ENCODE results near the gene CIROP. TPM values are rescaled to one million over a fixed set of nuclear protein-coding genes. Genes with fewer than 3 reads are reported as not detected.

The CIROP gene, protein sequence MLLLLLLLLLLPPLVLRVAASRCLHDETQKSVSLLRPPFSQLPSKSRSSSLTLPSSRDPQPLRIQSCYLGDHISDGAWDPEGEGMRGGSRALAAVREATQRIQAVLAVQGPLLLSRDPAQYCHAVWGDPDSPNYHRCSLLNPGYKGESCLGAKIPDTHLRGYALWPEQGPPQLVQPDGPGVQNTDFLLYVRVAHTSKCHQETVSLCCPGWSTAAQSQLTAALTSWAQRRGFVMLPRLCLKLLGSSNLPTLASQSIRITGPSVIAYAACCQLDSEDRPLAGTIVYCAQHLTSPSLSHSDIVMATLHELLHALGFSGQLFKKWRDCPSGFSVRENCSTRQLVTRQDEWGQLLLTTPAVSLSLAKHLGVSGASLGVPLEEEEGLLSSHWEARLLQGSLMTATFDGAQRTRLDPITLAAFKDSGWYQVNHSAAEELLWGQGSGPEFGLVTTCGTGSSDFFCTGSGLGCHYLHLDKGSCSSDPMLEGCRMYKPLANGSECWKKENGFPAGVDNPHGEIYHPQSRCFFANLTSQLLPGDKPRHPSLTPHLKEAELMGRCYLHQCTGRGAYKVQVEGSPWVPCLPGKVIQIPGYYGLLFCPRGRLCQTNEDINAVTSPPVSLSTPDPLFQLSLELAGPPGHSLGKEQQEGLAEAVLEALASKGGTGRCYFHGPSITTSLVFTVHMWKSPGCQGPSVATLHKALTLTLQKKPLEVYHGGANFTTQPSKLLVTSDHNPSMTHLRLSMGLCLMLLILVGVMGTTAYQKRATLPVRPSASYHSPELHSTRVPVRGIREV
- not detected for polyA plus RNA-seq (2012; ENCODE audit: low read depth, missing spikeins)

DNA sequence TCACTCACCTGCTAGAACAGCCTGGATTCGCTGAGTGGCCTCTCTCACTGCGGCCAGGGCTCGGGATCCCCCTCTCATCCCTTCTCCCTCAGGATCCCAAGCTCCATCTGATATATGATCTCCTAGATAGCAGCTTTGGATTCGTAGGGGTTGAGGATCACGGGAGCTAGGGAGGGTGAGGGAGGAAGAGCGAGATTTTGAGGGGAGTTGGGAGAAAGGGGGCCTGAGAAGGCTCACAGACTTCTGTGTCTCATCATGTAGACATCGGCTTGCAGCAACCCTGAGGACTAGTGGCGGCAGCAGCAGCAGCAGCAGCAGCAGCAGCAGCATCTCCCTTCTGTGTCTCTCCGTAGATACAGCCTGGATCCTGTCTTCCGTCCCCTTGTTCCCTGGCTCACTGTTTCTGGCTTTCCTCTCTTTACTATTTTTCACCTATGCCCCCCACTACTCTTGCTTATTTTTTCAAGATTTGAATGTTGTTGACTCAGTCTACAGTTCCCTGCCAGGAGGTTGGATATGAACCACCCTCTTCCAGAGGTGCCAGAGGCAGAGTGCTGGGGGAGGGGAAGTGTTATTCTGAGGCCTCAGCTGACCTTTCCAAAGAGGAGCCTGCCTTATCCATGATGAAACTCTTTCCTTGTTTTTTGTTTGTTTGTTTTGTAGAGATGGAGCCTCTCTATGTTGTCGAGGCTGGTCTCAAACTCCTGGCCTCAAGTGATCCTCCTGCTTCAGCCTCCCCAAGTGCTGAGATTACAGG, at the start of gene CIROP:
Gene CIROP, minus strand, starts transcription at position 399 of the 757 bp plus-strand sequence. Its CDS starts 69 bp downstream, at position 330.
- no peak for FAIRE-seq
- TF ChIP-seq POU2F2 (IDR thresholded peaks at IDR 0.05; ENCODE audit: low read depth, low read length) (no peak), PAX5 (IDR thresholded peaks at IDR 0.05; ENCODE audit: insufficient read depth, low read length, severe bottlenecking) (no peak), SPI1 (IDR thresholded peaks at IDR 0.05; ENCODE audit: low read depth, low read length) (no peak), TAF1 (IDR thresholded peaks at IDR 0.05; ENCODE audit: low read depth, low read length) (no peak), POLR2A (IDR thresholded peaks at IDR 0.05; ENCODE audit: low read depth, low read length) (no peak)

DNA sequence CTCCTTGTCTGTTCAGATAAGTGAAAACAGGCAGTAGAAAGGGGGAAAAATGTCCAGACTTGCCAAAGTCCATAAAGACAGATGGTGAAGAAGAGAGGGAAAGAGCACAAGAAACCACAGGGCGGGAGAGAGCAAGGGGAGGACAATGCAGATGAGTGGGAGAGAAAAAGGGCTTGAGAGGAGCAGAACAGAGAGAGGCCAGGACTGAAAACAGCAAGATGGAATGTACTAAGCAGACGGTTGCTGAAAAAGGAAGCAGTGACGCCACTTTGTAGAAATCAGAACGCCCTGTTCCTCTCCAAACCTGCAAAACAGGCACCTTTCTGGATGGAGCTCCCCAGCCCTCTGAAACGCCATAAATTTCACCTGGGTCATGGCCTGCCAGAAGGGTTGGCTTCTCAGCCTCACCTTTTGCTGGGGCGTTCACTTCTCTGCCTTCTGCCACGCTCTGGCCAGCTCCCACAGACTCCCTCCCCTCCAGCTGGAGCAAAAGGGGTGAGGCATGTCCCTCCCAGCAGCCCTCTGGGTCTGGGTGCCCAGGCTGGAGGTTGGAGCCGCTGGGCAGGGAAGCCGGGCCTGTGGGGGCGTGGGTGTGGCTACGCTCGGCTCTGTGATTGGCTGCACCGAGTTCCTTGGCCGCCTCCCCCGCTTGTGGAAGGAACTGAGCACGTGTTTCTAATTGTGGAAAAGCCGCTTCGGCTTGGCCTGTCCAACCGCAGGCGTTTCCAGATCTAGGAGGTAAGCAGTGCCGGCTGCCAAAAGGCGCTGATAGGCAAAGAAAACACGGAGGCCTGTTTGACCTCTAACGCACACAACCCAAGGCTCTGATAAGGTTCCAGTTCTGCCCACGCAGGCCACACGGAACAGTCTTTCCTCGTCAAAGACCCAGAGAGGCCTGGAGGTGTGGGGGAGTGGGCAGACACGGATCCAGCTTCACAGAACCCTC, 49.3 kb upstream of the CIROP start:
- FAIRE-seq: no peak
- DNase-seq (ENCODE audit: insufficient read length, low spot score): no peak
- TF ChIP-seq POLR2A (IDR thresholded peaks at IDR 0.05; ENCODE audit: low read depth, low read length) (no peak), POU2F2 (IDR thresholded peaks at IDR 0.05; ENCODE audit: low read depth, low read length) (no peak), TAF1 (IDR thresholded peaks at IDR 0.05; ENCODE audit: low read depth, low read length) (no peak), SPI1 (IDR thresholded peaks at IDR 0.05; ENCODE audit: low read depth, low read length) (no peak), PAX5 (IDR thresholded peaks at IDR 0.05; ENCODE audit: insufficient read depth, low read length, severe bottlenecking) (no peak), POLR2AphosphoS5 (IDR thresholded peaks at IDR 0.05; ENCODE audit: low read depth, low read length) (no peak)

More for the DNA sequence above, at the start of gene CIROP:
- DNase-seq (ENCODE audit: insufficient read length, low spot score): no peak

DNA sequence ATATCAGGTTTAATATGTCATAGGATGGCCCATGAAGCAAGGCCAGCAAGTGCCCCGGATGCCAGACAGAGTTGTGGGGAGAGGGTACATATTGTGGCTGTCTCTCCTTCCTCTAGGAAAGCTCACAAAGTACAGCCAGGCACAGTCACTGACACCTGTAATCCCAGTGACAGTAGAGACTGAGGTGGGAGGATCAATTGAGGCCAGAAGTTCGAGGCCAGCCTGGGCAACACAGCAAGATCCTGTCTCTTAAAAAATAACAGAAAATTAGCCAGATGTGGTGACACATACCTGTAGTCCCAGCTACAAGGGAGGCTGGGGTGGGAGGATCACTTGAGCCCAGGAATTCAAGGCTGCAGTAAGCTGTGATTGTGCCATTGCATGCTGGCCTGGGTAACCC, 46.6 kb upstream of the CIROP start:
- TF ChIP-seq TAF1 (IDR thresholded peaks at IDR 0.05; ENCODE audit: low read depth, low read length) (no peak), POU2F2 (IDR thresholded peaks at IDR 0.05; ENCODE audit: low read depth, low read length) (no peak), PAX5 (IDR thresholded peaks at IDR 0.05; ENCODE audit: insufficient read depth, low read length, severe bottlenecking) (no peak), POLR2A (IDR thresholded peaks at IDR 0.05; ENCODE audit: low read depth, low read length) (no peak), POLR2AphosphoS5 (IDR thresholded peaks at IDR 0.05; ENCODE audit: low read depth, low read length) (no peak), SPI1 (IDR thresholded peaks at IDR 0.05; ENCODE audit: low read depth, low read length) (no peak)
- FAIRE-seq: no peak
- no peak for DNase-seq (ENCODE audit: insufficient read length, low spot score)

DNA sequence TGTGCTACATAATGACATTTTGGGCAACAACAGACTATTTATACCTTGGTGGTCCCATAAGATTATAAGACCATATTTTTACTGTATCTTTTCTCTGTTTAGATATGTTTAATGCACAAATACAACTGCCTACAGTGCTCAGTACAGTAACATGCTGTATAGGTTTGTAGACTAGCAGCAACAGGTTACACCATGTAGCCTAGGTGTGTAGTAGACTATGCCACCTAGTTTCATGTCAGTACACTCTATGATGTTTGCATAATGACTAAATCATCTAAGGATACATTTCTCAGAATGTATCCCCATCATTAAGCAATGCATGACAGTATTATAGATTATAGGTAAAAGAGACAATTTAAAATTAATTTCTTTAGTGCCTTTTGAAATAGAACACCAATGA, 45.0 kb upstream of the CIROP start:
- DNase-seq (ENCODE audit: insufficient read length, low spot score) (no peak), FAIRE-seq (no peak)
- TF ChIP-seq POLR2AphosphoS5 (IDR thresholded peaks at IDR 0.05; ENCODE audit: low read depth, low read length) (no peak), TAF1 (IDR thresholded peaks at IDR 0.05; ENCODE audit: low read depth, low read length) (no peak), PAX5 (IDR thresholded peaks at IDR 0.05; ENCODE audit: insufficient read depth, low read length, severe bottlenecking) (no peak), POLR2A (IDR thresholded peaks at IDR 0.05; ENCODE audit: low read depth, low read length) (no peak), SPI1 (IDR thresholded peaks at IDR 0.05; ENCODE audit: low read depth, low read length) (no peak), POU2F2 (IDR thresholded peaks at IDR 0.05; ENCODE audit: low read depth, low read length) (no peak)

DNA sequence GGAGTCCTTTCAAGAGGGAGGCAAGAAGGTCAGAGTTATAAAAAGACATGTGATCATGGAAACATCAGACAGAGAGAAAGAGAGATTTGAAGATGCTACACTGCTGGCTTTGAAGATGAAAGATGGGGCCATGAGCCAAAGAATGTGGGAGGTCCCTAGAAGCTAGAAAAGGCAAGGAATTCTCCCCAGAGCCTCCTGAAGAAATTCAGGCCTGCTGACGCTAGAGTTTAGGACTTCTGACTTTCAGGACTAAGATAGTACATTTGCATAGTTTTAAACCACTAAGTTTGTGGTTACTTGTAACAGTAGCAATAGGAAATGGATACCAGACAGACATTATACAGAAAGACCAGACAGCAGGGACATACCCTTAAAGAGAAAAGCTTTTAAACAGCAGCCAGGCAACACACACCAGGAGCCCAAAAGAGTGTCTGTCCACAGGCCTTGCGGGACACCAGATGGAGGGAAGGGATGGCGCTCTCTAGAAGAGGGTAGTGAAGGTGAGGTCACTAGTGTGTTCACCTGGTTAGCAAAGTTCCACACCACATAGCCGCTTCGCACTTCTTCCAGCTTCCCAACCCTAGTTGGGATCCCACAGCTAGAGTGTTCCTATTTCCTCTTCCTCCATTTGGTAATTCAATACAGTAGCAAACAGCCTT, 43.9 kb upstream of the CIROP start:
- DNase-seq (ENCODE audit: insufficient read length, low spot score): no peak
- no peak for FAIRE-seq
- no peak for TF ChIP-seq SPI1 (IDR thresholded peaks at IDR 0.05; ENCODE audit: low read depth, low read length)
- no peak for TF ChIP-seq POU2F2 (IDR thresholded peaks at IDR 0.05; ENCODE audit: low read depth, low read length)
- TF ChIP-seq TAF1 (IDR thresholded peaks at IDR 0.05; ENCODE audit: low read depth, low read length): no peak
- no peak for TF ChIP-seq PAX5 (IDR thresholded peaks at IDR 0.05; ENCODE audit: insufficient read depth, low read length, severe bottlenecking)
- TF ChIP-seq POLR2A (IDR thresholded peaks at IDR 0.05; ENCODE audit: low read depth, low read length): no peak
- TF ChIP-seq POLR2AphosphoS5 (IDR thresholded peaks at IDR 0.05; ENCODE audit: low read depth, low read length): no peak

DNA sequence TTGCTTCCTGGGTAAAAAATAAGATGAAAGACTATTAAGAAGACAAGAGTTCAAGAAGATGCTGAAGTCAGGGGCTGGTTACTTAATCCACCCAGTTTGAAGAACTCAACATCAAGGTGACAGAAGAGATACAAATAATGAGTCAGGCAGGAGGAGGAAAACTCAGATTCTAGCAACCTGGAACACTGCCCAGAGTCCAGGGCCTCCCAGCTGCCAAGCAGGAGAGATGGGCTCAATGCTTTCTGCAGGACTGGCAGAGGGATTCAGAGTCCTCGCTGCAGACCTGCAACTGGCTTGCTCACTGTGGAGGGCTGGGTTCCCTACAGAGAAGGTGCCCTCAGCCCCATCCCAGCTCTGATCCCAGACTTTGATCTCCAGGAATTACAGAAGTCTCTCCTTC, 42.9 kb upstream of the CIROP start:
- DNase-seq (ENCODE audit: insufficient read length, low spot score) (no peak), FAIRE-seq (no peak)
- no peak for TF ChIP-seq POLR2AphosphoS5 (IDR thresholded peaks at IDR 0.05; ENCODE audit: low read depth, low read length)
- no peak for TF ChIP-seq SPI1 (IDR thresholded peaks at IDR 0.05; ENCODE audit: low read depth, low read length)
- TF ChIP-seq TAF1 (IDR thresholded peaks at IDR 0.05; ENCODE audit: low read depth, low read length): no peak
- no peak for TF ChIP-seq POLR2A (IDR thresholded peaks at IDR 0.05; ENCODE audit: low read depth, low read length)
- TF ChIP-seq PAX5 (IDR thresholded peaks at IDR 0.05; ENCODE audit: insufficient read depth, low read length, severe bottlenecking): no peak
- no peak for TF ChIP-seq POU2F2 (IDR thresholded peaks at IDR 0.05; ENCODE audit: low read depth, low read length)

DNA sequence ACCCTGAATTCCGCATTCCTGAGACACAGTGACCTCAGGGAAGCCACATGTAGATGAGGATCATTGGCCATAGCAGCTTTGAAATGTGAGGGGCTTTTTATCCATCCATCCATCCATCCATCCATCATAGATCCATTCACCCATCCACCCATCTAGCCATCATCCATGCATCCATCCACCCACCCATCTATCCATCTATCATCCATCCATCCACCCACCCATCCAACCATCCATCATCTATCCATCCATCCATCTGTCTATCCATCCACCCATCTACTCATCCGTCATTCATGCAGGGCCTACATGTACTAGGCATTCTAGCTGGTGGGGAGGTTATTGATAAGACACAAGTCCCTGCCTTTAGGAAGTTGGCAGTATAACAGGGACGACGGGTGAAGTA, 42.2 kb upstream of the CIROP start:
- FAIRE-seq: no peak
- TF ChIP-seq PAX5 (IDR thresholded peaks at IDR 0.05; ENCODE audit: insufficient read depth, low read length, severe bottlenecking): no peak
- no peak for DNase-seq (ENCODE audit: insufficient read length, low spot score)

DNA sequence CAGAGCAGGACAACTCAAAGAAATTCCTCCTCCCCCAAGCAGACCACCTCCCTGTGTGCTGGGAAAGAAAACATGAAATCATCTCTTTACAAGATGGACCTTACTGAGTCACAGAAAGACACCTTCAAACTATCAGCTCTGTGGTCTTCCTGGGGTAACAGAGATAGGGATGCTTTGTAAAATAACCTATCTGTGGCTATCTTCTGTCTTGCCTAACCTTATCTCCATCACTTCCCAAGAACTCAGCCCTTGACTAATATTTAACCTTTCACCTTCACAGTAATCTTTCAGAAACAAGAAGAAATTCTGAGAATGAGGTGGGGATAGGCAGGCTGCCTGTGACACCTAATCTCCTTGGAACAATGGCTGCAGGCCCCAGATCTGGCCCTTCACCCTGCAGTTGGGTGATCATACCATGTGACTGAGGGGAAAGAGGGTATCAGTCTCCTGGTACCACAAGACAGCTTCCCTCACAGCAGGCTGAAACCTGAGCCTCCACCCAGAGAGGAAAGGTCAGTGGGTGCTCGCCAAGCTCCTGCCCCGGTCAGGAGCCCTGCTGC, 41.6 kb upstream of the CIROP start:
- FAIRE-seq: no peak

More for the DNA sequence above, 41.6 kb upstream of the CIROP start:
- TF ChIP-seq PAX5 (IDR thresholded peaks at IDR 0.05; ENCODE audit: insufficient read depth, low read length, severe bottlenecking) (no peak), POLR2AphosphoS5 (IDR thresholded peaks at IDR 0.05; ENCODE audit: low read depth, low read length) (no peak), SPI1 (IDR thresholded peaks at IDR 0.05; ENCODE audit: low read depth, low read length) (no peak), POLR2A (IDR thresholded peaks at IDR 0.05; ENCODE audit: low read depth, low read length) (no peak), TAF1 (IDR thresholded peaks at IDR 0.05; ENCODE audit: low read depth, low read length) (no peak), POU2F2 (IDR thresholded peaks at IDR 0.05; ENCODE audit: low read depth, low read length) (no peak)
- no peak for DNase-seq (ENCODE audit: insufficient read length, low spot score)
